Mucosa of descending colon (tissue), 3 donors: ENCODE measurements around the gene TTC17. TPM values are rescaled to one million over a fixed set of nuclear protein-coding genes. Genes with fewer than 3 reads are reported as not detected.
A peak's percentile ranks its signal among the peaks of the same experiment; 100 is the strongest.

Experiments
- ATAC-seq: fragments of 200-7000 bp; cut with Tn5 transposase; one replicate; pipeline ENCODE4 v1.9.1; 2020; ENCODE audit warnings: mild to moderate bottlenecking, moderate library complexity
- DNase-seq, 3 donors: peaks; one replicate each; pipeline ENCODE4 v3.0.0-alpha.2; 2020
- H3K36me3 ChIP-seq: fragments of 200-600 bp; one replicate; pipeline ENCODE4 v1.8.0; 2021; ENCODE audit warnings: low read depth, mild to moderate bottlenecking
- H3K4me1 ChIP-seq: fragments of 200-600 bp; one replicate; pipeline ENCODE4 v1.8.0; 2021; ENCODE audit warnings: low read depth, mild to moderate bottlenecking
- H3K4me3 ChIP-seq: fragments of 200-600 bp; one replicate; pipeline ENCODE4 v1.8.0; 2021; ENCODE audit warnings: mild to moderate bottlenecking
- H3K9me3 ChIP-seq: fragments of 200-600 bp; one replicate; pipeline ENCODE4 v1.8.0; 2021; ENCODE audit warnings: mild to moderate bottlenecking
- intact Hi-C, 2 donors: fragments of 100-400 bp; cut with DNase I in 1 of 2; cut with micrococcal nuclease in 1 of 2; formaldehyde crosslinking; loops; one replicate each; pipeline versions ENCODE4 v1.11.0 to v1.11.1; 2022; cut with DNase I, micrococcal nuclease
- total RNA-seq, 3 donors: library from RNA; stranded (reverse); fragmentation: NEBNext Ultra II Directional in 2 of 3; extraction: Animal tissue kit (Norgen Biotek cat#: 25700) in 2 of 3; gene quantifications; one replicate each; pipeline versions ENCODE4 v1.2.1 to v1.2.4, GENCODE V29; 2021 to 2023
- TF ChIP-seq, protein P1 (sequence below): fragments of 200-600 bp; IDR thresholded peaks from one replicate; pipeline ENCODE4 v1.8.0; 2022; ENCODE audit warnings: antibody characterized with exemption, mild to moderate bottlenecking
- donor health status: DM: no; HTN: no; CAD: no; lungs with moderate emphysema.
- donor health status: DM: no; HTN: no; CAD: no.
- donor health status: DM: no; HTN: yes; CAD: no.

The TTC17 gene
- total RNA-seq, 3 donors from 2014 or later = 68.3 to 100 (median 78.7) TPM

DNA sequence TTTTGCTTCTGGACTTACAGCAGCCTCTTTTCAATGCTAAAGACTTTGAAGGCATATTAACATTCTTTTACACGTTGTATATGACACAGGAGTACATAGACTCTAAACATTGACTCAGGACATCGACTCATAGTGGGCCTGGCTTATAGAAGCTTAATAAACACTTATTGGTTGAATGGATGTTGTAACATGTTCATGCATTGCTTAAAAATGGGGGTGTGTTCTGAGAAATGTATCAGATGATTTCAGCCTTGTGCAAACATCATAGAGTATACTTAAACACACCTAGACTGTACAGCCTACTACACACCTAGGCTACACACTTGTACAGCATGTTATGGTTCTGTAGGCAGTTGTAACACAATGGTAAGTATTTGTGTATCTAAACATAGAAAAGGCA, 17.9 kb downstream of the TTC17 start:
- intact Hi-C loops = no loop called here
- peak; percentile 96 for ATAC-seq
- H3K4me3 ChIP-seq = no peak overlapping the region

GRCh38 chr11:43377389-43377788, 18.7 kb downstream of the TTC17 start:
- Histone ChIP-seq H3K4me1 (peaks cover 9% of the 10 kb centered on the region), H3K9me3 (no peaks in the 10 kb centered on the region), H3K36me3 (no peaks in the 10 kb centered on the region), H3K4me3 (no peak overlapping the region)
- DNase-seq (no peak), ATAC-seq (no peak)
- TF ChIP-seq, protein P1, sequence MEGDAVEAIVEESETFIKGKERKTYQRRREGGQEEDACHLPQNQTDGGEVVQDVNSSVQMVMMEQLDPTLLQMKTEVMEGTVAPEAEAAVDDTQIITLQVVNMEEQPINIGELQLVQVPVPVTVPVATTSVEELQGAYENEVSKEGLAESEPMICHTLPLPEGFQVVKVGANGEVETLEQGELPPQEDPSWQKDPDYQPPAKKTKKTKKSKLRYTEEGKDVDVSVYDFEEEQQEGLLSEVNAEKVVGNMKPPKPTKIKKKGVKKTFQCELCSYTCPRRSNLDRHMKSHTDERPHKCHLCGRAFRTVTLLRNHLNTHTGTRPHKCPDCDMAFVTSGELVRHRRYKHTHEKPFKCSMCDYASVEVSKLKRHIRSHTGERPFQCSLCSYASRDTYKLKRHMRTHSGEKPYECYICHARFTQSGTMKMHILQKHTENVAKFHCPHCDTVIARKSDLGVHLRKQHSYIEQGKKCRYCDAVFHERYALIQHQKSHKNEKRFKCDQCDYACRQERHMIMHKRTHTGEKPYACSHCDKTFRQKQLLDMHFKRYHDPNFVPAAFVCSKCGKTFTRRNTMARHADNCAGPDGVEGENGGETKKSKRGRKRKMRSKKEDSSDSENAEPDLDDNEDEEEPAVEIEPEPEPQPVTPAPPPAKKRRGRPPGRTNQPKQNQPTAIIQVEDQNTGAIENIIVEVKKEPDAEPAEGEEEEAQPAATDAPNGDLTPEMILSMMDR = no peak
- intact Hi-C loops = no loop called here

More for the DNA sequence above, 17.9 kb downstream of the TTC17 start:
- peaks cover 9% of the 10 kb centered on the region for H3K4me1 ChIP-seq
- DNase-seq = no peak
- TF ChIP-seq, protein P1 = no peak
- no peaks in the 10 kb centered on the region for H3K9me3 ChIP-seq
- H3K36me3 ChIP-seq = no peaks in the 10 kb centered on the region

- H3K4me1 ChIP-seq = peaks cover 9% of the 10 kb centered on the region
- DNase-seq = no peak
- TF ChIP-seq, protein P1 = no peak
- intact Hi-C loops = no loop called here
- ATAC-seq = no peak
- no peaks in the 10 kb centered on the region for H3K36me3 ChIP-seq
- no peak overlapping the region for H3K4me3 ChIP-seq
- no peaks in the 10 kb centered on the region for H3K9me3 ChIP-seq
Measured at GRCh38 chr11:43378897-43379296, 20.2 kb downstream of the TTC17 start.

DNA sequence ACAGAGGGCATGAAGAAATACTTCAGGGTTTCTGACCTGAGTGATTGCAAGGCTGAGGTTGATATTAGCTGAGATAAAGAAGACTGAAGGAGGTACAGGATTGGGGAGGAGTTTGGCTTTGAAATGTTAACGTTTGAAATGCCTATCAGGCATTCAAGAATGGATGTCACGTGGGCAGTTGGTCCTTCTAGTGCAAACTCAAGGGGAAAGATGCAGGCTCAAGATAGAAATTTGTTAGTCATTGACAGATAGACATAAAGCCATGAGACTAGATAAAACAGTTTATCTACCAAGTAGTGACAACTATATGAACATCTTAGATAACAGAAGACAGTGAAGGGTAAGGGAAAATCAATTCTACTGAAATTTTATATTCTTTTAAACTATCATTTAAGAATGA, 23.1 kb downstream of the TTC17 start:
- ATAC-seq (no peak), DNase-seq (no peak)
- Histone ChIP-seq H3K9me3 (no peaks in the 10 kb centered on the region), H3K4me1 (peaks cover 1% of the 10 kb centered on the region), H3K4me3 (no peak overlapping the region), H3K36me3 (no peaks in the 10 kb centered on the region)
- intact Hi-C loops = no loop called here
- TF ChIP-seq, protein P1 = no peak

- Histone ChIP-seq H3K4me1 (no peaks in the 10 kb centered on the region), H3K9me3 (no peaks in the 10 kb centered on the region), H3K4me3 (no peak overlapping the region), H3K36me3 (no peaks in the 10 kb centered on the region)
- TF ChIP-seq, protein P1 = no peak
- intact Hi-C loops = no loop called here
- DNase-seq (no peak), ATAC-seq (no peak)
Measured at GRCh38 chr11:43382614-43383013, 23.9 kb downstream of the TTC17 start.

- Histone ChIP-seq H3K4me1 (no peaks in the 10 kb centered on the region), H3K36me3 (no peaks in the 10 kb centered on the region), H3K9me3 (no peaks in the 10 kb centered on the region), H3K4me3 (no peak overlapping the region)
- intact Hi-C loops = no loop called here
- TF ChIP-seq, protein P1 = no peak
- ATAC-seq = no peak
- no peak for DNase-seq
Measured at GRCh38 chr11:43384393-43384792, 25.7 kb downstream of the TTC17 start.
